ENCODE measurements around the gene VSX2.

The VSX2 gene

DNA sequence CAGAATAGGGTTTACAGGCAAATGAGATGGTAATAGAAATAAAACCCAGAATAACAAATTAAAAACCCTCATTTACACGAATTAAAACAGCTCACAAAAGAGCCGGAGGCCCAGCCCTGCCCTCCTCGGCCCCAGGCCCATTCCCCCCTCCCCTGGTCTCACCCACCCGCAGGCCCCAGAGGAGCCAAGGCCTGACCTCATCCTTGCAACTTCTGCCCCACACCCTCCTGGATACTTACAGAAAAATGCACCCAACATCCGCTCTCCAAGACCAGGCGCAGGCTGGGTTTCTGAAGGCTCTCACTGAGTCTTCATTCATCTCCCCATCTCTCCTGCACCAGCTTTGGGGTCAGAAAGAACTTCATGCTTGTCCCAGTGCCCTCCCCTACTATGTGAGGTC is 16.2 kb upstream of the VSX2 start:
- no peak for DNase-seq

- DNase-seq, result no peak
Measured at GRCh38 chr14:74231784-74232183, 7.5 kb upstream of the VSX2 start.

GRCh38 chr14:74235017-74235416 is 4.2 kb upstream of the VSX2 start:
- DNase-seq, result no peak

GRCh38 chr14:74237441-74237840 is 1.8 kb upstream of the VSX2 start:
- DNase-seq, result no peak

DNA sequence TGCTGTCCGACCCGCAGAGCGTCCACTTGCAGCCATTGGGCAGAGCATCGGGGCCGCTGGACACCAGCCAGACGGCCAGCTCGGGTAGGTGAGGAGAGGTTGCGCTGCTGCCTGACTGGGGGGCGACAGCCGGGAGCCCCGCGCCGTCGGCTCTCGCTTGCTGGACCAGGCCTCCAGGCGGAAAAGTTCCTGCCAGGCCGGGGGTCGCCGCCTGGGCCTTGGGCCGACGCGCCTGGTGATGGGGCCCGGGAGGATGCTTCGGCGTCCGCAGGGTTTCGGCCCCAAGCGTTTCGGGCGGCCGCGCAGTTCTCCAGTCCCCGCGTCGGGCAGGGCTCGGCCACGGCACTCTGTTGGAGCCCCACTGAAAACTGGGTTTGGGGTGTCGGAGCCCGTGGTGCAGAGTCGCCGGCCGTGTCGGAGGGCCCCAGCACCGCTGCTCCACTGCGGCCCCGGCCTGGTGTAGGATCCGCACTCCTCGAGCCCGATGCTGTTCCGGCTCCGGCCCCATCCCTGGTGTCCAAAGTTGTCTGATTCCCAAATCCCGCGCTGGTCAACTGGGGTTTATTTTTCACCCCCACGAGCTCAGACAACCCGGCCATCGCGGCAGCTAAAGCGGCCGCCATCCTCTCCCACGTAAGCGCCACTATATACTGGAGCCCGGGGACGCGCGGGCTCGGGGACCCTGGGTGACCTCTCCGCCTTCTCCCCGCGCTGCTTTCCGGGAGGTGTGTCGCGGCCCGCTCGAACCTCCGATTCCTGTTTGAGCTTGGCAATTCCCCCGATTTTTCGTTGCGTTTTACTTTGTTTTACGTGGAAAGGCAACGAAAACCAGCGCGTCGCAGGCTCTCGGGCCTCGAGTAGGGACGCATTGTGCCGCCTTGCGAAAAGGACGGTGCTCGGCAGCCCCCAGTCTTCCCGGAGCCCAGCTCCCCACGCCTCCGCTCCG is 872 bp downstream of the VSX2 start:
- DNase-seq, result no peak

DNA sequence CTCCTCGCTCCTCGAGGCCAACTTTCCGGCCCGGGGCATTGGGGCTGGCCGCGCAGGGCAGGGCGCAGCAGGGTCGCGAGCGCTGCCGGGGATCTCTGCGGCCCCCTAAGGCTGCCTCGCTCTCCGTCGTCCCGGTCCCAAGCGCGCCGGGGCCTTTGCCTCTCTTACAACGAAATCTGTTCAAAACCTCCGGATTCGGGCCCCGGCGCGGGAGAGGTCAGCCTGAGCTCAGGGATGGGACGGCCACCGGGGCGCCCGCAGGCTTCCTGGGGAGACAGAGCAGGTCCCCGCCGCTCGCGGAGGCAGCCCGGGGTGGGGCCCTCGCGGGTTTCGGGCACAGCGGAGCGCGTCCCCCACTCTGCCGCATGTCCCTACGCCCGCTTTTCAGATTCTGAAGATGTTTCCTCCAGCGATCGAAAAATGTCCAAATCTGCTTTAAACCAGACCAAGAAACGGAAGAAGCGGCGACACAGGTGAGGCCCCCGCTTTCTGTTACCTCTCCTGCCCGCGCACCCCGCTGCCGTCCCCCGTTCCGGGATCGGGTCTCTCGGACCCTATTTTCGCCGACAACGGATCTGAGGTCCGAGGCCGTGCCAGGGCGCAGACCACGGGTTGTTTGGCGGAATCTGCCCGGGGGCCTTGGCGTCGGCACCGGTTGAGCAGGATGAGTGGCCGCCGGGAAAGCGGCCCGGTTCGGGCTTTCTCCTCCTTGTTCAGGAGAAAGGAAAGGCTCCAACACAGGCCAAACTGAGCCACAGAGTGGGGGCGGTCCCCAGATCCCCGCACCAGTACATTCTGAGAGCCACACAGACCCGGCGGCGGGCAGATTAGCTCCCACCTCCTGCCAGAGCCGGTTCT is 1.8 kb downstream of the VSX2 start:
- no peak for DNase-seq

- DNase-seq, result no peak
Measured at GRCh38 chr14:74241652-74242017, 2.4 kb downstream of the VSX2 start.

GRCh38 chr14:74242021-74242779 is 3.0 kb downstream of the VSX2 start:
- no peak for DNase-seq

GRCh38 chr14:74242780-74243042 is 3.5 kb downstream of the VSX2 start:
- no peak for DNase-seq

GRCh38 chr14:74243051-74243450 is 3.8 kb downstream of the VSX2 start:
- no peak for DNase-seq

DNA sequence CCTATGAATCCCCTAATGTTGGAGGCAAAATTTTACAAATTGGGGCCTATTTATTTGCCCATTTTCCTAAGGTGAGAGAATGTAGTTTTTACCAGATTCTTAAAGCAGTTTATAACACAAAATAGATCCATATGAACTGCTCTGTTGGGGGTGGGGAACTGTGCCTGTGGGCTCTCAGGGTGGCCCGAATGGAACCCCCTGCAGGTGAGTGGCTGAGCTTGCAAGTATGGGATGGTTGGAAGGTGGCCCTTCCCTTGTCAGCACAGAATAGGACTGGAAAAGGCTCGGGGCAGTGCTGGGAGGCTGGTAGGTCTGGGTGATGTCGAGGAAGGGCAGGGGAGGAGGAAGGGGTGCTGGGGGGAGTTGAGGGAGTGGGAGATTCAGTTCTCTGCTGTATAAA is 4.9 kb downstream of the VSX2 start:
- no peak for DNase-seq

DNA sequence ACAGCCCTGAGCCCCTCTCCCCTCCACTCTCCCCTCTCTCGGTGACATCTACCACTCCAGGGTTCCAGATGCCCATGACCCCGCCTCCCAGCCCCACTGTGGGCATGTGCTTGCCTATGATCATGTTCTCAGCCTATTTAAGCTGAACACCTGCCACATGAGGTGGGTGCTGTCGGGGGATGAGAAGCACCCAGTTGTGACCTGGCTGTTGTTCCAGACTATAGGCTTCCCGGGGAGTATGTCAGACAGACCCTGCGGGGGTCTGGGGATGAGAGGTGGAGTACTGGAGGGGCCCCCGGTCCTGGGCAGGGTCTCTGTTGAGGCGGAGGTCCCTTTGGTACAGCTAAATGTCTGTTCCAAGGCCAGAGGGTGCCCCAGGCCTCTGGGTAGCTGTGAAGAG is 6.0 kb downstream of the VSX2 start:
- no peak for DNase-seq

GRCh38 chr14:74246542-74246941 is 7.3 kb downstream of the VSX2 start:
- DNase-seq, result no peak

DNA sequence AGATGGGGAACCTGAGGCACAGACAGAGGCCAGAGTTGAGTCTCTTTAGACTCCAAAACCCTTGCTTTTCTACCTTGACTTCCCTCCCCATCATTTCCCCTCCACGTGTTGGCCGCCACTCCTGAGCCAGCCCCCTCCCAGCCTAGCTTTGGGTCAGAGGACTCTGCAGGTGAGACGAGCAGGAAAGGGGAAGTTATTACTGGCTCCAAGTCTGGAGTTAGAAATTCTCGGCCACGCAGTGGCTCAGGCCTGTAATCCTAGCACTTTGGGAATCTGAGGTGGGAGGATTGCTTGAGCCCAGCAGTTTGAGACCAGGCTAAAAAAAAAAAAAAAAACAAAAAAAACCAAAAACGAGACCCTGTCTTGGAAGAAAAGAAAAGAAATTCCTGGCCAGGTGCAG is 8.8 kb downstream of the VSX2 start:
- no peak for DNase-seq

- no peak for DNase-seq
Measured at GRCh38 chr14:74249433-74250375, 10.5 kb downstream of the VSX2 start.

DNA sequence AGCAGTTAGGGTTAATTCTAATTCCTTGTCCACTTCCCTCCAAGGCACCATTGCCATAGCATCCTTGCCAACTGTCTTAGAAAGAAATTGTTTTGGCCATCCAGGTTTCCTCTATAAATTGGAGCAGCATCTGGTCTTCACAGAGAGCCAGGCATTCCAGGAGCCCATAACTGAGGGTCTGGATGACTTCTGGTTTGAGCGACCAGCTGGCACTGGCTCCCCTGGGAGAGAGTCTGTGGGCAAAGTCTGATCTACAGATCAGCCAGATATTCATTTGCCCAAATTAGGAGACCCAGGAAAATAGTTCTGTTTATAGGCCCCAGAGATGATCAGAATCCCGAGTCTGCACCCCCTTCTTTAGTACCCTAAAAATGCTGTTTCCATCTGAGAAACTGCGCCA is 16.0 kb downstream of the VSX2 start:
- DNase-seq, result no peak

- DNase-seq, result peak; percentile 49
Measured at GRCh38 chr14:74257078-74257940, 18.1 kb downstream of the VSX2 start.

DNA sequence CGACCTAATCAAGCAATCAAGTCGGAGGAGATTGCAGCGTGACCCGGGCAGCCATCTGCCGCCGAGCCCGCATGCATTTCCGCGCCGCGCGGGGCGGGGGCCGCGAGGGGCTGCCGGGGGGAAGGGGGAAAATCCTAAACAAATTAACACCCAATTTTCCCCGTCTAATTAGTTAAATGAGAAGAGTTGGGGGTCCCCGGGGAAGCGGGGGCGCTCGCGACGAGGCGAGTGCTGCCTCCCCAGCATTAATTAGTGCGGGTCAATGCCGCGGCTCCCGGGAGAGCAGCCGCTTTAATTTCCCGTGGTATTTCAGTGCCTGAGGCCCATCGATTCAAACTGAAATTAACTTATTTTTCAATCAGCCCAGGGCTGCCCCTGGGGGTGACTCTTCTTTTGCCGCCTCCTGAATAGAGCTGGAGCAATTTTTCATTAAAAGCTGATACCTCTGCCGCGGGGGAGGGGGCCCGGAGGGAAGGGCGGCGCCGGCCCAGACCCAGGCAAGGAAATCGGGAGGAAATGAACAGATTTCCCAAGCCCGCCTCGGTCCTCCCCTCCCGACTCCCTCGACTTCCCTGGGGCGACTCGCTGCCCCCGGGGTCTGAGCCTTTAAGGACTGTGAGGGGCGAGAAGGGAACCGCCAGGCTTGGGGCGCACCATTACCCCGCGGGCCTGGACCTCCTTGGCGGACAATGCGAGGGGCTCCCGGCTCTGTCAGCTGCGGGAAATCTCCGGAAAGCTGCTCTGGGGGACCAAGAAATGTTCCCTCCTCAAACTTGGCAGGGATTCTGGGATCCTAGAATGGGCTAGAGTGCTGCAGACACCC is 18.9 kb downstream of the VSX2 start:
- no peak for DNase-seq

DNA sequence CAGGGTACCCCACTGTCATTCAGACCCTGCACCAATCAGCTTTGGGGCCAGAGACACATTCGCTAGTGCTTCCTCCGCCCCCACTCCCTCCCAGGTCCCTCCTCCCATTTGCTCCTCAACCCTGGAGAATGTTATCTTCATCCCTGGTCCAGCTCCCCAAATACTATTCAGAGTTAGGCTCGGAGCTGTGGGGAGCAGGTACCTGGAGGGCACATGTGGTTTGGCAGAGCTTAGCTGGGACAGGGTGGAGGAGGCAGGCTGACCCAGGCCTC is 19.5 kb downstream of the VSX2 start:
- DNase-seq, result no peak

- no peak for DNase-seq
Measured at GRCh38 chr14:74259513-74259912, 20.3 kb downstream of the VSX2 start.

Data from activated effector memory CD4-positive, alpha-beta T cell treated with Interleukin-2 at 50 U/mL for 16 hours (primary cell).